ENCODE results near the gene DTWD2.

Gene DTWD2

GRCh38 chr5:118990582-118990981, 2.2 kb upstream of the DTWD2 start:
- Histone ChIP-seq H3K27me3 (ENCODE audit: control insufficient read depth, low read length) (no peaks in the 10 kb centered on the region), H4K20me1 (ENCODE audit: control insufficient read depth, insufficient read depth, low read depth, low read length) (no peaks in the 10 kb centered on the region), H3K4me3 (ENCODE audit: low read length) (no peak overlapping the region), H3K4me1 (ENCODE audit: control insufficient read depth, low read length) (peaks cover 22% of the 10 kb centered on the region), H3K79me2 (ENCODE audit: control insufficient read depth, low read length) (no peaks in the 10 kb centered on the region), H3K36me3 (ENCODE audit: control insufficient read depth, low read length) (no peaks in the 10 kb centered on the region), H3K4me2 (ENCODE audit: low read length) (no peak overlapping the region), H3K9me3 (ENCODE audit: control insufficient read depth, insufficient read depth, low read length) (peaks cover 5% of the 10 kb centered on the region), H3F3A (ENCODE audit: control insufficient read depth, insufficient read depth) (peaks cover 13% of the 10 kb centered on the region), H3K9me2 (replicated peaks; ENCODE audit: control insufficient read depth, low read length) (no peaks in the 10 kb centered on the region), H3K27ac (ENCODE audit: low read depth, low read length) (no peak overlapping the region)
- no peak for TF ChIP-seq EZH2phosphoT487 (IDR thresholded peaks at IDR 0.05; ENCODE audit: borderline replicate concordance, low read length)
- TF ChIP-seq CTCF (IDR thresholded peaks at IDR 0.05; ENCODE audit: low read depth, low read length, poor library complexity, severe bottlenecking): no peak

- H3K4me3 ChIP-seq (ENCODE audit: low read length): no peak overlapping the region
- no peaks in the 10 kb centered on the region for H3K27me3 ChIP-seq (ENCODE audit: control insufficient read depth, low read length)
- no peaks in the 10 kb centered on the region for H3K9me2 ChIP-seq (replicated peaks; ENCODE audit: control insufficient read depth, low read length)
- H3K4me1 ChIP-seq (ENCODE audit: control insufficient read depth, low read length): peaks cover 22% of the 10 kb centered on the region
- H3K27ac ChIP-seq (ENCODE audit: low read depth, low read length): no peak overlapping the region
- no peak overlapping the region for H3K4me2 ChIP-seq (ENCODE audit: low read length)
- H3K9me3 ChIP-seq (ENCODE audit: control insufficient read depth, insufficient read depth, low read length): peaks cover 2% of the 10 kb centered on the region
- no peaks in the 10 kb centered on the region for H3K36me3 ChIP-seq (ENCODE audit: control insufficient read depth, low read length)
- H3F3A ChIP-seq (ENCODE audit: control insufficient read depth, insufficient read depth): peaks cover 13% of the 10 kb centered on the region
- H3K79me2 ChIP-seq (ENCODE audit: control insufficient read depth, low read length): no peaks in the 10 kb centered on the region
- TF ChIP-seq EZH2phosphoT487 (IDR thresholded peaks at IDR 0.05; ENCODE audit: borderline replicate concordance, low read length): no peak
- no peak for TF ChIP-seq CTCF (IDR thresholded peaks at IDR 0.05; ENCODE audit: low read depth, low read length, poor library complexity, severe bottlenecking)
- no peaks in the 10 kb centered on the region for H4K20me1 ChIP-seq (ENCODE audit: control insufficient read depth, insufficient read depth, low read depth, low read length)
Observed at GRCh38 chr5:118989816-118990215, 1.5 kb upstream of the DTWD2 start.

- Histone ChIP-seq H3K4me3 (ENCODE audit: low read length) (peak overlapping the region; percentile 81), H3K9me2 (replicated peaks; ENCODE audit: control insufficient read depth, low read length) (no peaks in the 10 kb centered on the region), H3K9me3 (ENCODE audit: control insufficient read depth, insufficient read depth, low read length) (no peaks in the 10 kb centered on the region), H3F3A (ENCODE audit: control insufficient read depth, insufficient read depth) (peaks cover 13% of the 10 kb centered on the region), H3K4me2 (ENCODE audit: low read length) (peak overlapping the region; percentile 76), H4K20me1 (ENCODE audit: control insufficient read depth, insufficient read depth, low read depth, low read length) (no peaks in the 10 kb centered on the region), H3K4me1 (ENCODE audit: control insufficient read depth, low read length) (peaks cover 22% of the 10 kb centered on the region), H3K79me2 (ENCODE audit: control insufficient read depth, low read length) (no peaks in the 10 kb centered on the region), H3K27ac (ENCODE audit: low read depth, low read length) (no peak overlapping the region), H3K36me3 (ENCODE audit: control insufficient read depth, low read length) (no peaks in the 10 kb centered on the region), H3K27me3 (ENCODE audit: control insufficient read depth, low read length) (no peaks in the 10 kb centered on the region)
- TF ChIP-seq CTCF (IDR thresholded peaks at IDR 0.05; ENCODE audit: low read depth, low read length, poor library complexity, severe bottlenecking) (no peak), EZH2phosphoT487 (IDR thresholded peaks at IDR 0.05; ENCODE audit: borderline replicate concordance, low read length) (no peak)
Observed at GRCh38 chr5:118988866-118989180, 476 bp upstream of the DTWD2 start.

GRCh38 chr5:118984602-118985001, 3.7 kb downstream of the DTWD2 start:
- H3K36me3 ChIP-seq (ENCODE audit: control insufficient read depth, low read length): no peaks in the 10 kb centered on the region
- TF ChIP-seq EZH2phosphoT487 (IDR thresholded peaks at IDR 0.05; ENCODE audit: borderline replicate concordance, low read length) (no peak), CTCF (IDR thresholded peaks at IDR 0.05; ENCODE audit: low read depth, low read length, poor library complexity, severe bottlenecking) (no peak)
- H3K4me2 ChIP-seq (ENCODE audit: low read length): no peak overlapping the region
- peaks cover 3% of the 10 kb centered on the region; the same call in 1 of the 2 replicates for H3F3A ChIP-seq (ENCODE audit: control insufficient read depth, insufficient read depth)
- no peaks in the 10 kb centered on the region for H3K27me3 ChIP-seq (ENCODE audit: control insufficient read depth, low read length)
- H3K9me3 ChIP-seq (ENCODE audit: control insufficient read depth, insufficient read depth, low read length): no peaks in the 10 kb centered on the region
- no peaks in the 10 kb centered on the region for H3K79me2 ChIP-seq (ENCODE audit: control insufficient read depth, low read length)
- no peaks in the 10 kb centered on the region for H3K9me2 ChIP-seq (replicated peaks; ENCODE audit: control insufficient read depth, low read length)
- H3K4me3 ChIP-seq (ENCODE audit: low read length): no peak overlapping the region
- H4K20me1 ChIP-seq (ENCODE audit: control insufficient read depth, insufficient read depth, low read depth, low read length): no peaks in the 10 kb centered on the region
- H3K4me1 ChIP-seq (ENCODE audit: control insufficient read depth, low read length): peaks cover 17% of the 10 kb centered on the region
- H3K27ac ChIP-seq (ENCODE audit: low read depth, low read length): no peak overlapping the region

Measured in DOHH2 (cell line).